Measurements from ENCODE around the gene ATG10. TPM values are rescaled to one million over a fixed set of nuclear protein-coding genes. Genes with fewer than 3 reads are reported as not detected.
"Not testable (repeated sequence)": the region's sequence is repeated elsewhere in the genome, so short reads cannot be mapped to it uniquely, and the experiment has no call there.

Gene ATG10
- total RNA-seq, 4 donors from 2014 or later: 6.0 to 16.4 (median 10.2) TPM

DNA sequence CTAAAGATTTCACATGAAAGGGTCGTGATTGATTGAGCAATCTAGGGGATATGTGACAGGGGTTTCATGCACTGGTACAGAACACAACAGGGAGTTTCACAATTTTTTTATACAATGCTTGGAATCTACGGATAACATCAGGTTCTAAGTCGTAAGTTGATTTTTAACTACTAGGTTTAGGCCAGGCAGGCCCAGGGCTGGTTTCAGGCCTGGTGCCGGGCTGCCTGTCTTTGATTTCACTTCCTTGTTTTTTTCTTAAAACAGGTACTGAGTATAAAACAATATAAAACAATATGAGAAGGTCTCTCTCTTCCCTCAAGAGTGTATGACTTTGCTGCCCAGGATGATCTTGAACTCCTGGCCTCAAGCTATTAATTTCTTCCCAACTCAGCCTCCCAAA is 301.6 kb downstream of the ATG10 start:
- H3K36me3 ChIP-seq: peaks cover 0 to 41% of the 10 kb centered on the region in 2 donors
- H3K4me1 ChIP-seq: peaks cover 0 to 13% (median 0%) of the 10 kb centered on the region in 3 donors
- 83 to 84% methylated on average over 2 to 4 of the region's 4 CpGs for WGBS, 2 donors (ENCODE audit: low coverage in 1 of 2)
- not testable (repeated sequence) for H3K4me3 ChIP-seq, H3K27ac ChIP-seq, H3K9me3 ChIP-seq, H3K27me3 ChIP-seq, ATAC-seq

DNA sequence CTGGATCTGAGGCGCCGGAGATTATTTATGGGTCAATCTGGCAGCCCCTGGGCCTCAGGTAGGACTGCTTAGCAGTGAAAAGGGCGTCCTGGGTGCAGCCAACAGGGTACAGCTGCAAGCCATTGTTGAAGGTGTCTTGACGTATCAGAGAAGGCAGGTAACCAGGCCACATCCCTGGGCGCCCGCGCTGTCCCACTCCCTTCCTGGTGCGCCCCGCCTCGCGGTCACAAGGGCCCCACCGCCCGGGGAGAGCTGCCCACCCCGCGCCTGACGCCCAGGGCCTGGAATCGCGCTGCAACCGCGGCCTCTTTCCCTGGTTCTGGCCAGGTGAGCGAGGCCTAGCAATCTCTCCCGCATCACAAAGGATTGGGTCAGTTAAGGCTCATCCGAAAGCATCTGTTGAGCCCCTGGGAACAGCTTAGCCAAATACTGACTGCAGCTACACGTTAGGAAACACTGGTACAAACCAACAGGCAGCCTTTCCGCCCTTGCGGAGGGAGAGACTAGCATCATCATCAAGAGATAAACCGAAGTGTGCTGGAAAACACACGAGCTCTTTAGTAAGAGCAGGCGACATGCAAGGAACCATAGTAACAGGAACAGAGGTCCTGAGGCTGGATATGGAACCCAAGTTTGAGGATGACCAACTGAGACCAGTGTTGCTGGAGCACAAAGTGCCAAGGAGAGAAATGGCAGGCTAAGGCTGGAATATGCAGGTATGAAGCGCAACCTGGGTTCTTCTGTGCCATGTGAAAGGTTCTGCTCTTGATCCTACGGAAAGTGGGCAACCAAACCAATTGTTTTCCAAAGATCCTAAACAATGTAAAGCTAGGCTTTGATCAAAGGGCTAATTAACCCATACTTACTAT is 302.8 kb downstream of the ATG10 start:
- TF ChIP-seq EP300 (IDR thresholded peaks at IDR 0.05): no peak
- TF ChIP-seq POLR2AphosphoS5 (IDR thresholded peaks at IDR 0.05): no peak
- TF ChIP-seq POLR2A (IDR thresholded peaks at IDR 0.05): no peak
- TF ChIP-seq, protein P1, sequence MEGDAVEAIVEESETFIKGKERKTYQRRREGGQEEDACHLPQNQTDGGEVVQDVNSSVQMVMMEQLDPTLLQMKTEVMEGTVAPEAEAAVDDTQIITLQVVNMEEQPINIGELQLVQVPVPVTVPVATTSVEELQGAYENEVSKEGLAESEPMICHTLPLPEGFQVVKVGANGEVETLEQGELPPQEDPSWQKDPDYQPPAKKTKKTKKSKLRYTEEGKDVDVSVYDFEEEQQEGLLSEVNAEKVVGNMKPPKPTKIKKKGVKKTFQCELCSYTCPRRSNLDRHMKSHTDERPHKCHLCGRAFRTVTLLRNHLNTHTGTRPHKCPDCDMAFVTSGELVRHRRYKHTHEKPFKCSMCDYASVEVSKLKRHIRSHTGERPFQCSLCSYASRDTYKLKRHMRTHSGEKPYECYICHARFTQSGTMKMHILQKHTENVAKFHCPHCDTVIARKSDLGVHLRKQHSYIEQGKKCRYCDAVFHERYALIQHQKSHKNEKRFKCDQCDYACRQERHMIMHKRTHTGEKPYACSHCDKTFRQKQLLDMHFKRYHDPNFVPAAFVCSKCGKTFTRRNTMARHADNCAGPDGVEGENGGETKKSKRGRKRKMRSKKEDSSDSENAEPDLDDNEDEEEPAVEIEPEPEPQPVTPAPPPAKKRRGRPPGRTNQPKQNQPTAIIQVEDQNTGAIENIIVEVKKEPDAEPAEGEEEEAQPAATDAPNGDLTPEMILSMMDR (IDR thresholded peaks at IDR 0.05): no peak
- no peaks in the 10 kb centered on the region for H3K9me3 ChIP-seq
- WGBS, 2 donors (ENCODE audit: low coverage in 1 of 2): 88 to 90% methylated on average over 6 to 7 of the region's 31 CpGs
- no peaks in the 10 kb centered on the region for H3K27me3 ChIP-seq
- no peak overlapping the region for H3K4me3 ChIP-seq
- no peak for ATAC-seq
- H3K4me1 ChIP-seq: peaks cover 0 to 22% (median 0%) of the 10 kb centered on the region in 3 donors
- no peak overlapping the region for H3K27ac ChIP-seq
- H3K36me3 ChIP-seq: peaks cover 0 to 41% of the 10 kb centered on the region in 2 donors

DNA sequence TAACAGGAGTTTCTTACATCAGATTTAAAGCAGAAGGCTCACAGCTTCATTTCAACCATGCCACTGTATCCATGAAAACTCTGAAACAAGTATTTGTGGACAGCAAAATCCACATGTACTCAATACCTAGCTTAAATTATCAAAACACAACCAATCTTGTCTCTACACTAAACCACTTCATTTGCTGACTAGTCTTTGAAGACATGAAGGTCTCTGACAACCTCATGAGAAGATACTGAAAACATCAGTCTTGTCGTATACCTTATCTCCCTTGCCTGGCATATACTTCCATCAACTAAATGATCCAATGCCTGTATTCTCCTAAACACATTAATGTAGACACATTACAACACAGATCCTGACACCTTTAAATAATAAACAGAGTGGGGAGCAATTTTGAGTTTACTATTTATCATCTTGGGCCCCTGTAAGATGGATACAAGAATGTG is 303.4 kb downstream of the ATG10 start:
- H3K36me3 ChIP-seq: peaks cover 0 to 41% of the 10 kb centered on the region in 2 donors
- peaks cover 0 to 24% (median 0%) of the 10 kb centered on the region in 3 donors for H3K4me1 ChIP-seq
- 77 to 87% methylated on average over 1 of the region's 1 CpG for WGBS, 2 donors (ENCODE audit: low coverage in 1 of 2)
- TF ChIP-seq, protein P1 (IDR thresholded peaks at IDR 0.05): no peak
- no peak overlapping the region for H3K4me3 ChIP-seq
- H3K27me3 ChIP-seq: no peaks in the 10 kb centered on the region
- ATAC-seq: no peak
- no peak overlapping the region for H3K27ac ChIP-seq
- H3K9me3 ChIP-seq: no peaks in the 10 kb centered on the region

DNA sequence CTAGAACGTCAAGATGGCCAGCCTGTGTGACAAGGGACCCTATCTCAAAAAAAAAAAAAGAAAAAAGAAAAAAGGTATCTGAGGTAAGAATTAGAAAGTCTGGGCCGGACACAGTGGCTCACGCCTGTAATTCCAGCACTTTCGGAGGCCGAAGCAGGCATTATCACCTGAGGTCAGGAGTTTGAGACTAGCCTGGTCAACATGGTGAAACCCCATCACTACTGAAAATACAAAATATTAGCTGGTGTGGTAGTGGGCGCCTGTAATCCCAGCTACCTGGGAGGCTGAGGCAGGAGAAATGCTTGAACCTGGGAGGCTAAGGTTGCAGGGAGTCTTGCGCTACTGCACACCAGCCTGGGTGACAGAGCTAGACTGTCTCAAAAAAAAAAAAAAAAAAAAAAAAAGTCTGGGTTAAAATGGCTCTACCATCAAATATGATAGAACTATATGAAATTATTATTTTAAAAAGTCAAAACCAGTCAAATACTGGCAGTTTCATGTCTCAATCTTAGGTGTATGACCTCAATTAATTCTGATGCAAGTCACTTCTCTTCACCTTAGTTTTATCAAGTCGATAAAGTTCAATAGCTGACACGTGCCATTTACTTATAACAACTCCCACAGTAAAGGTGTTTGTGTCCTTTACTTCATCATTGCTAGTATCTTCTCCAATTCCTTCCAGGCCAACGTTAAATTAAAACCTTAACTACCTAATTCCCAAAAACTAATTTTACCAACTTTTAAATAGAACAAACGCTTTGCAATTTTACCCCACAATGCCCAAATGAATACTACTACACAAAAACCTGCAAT is 305.2 kb downstream of the ATG10 start:
- peaks cover 0 to 32% (median 0%) of the 10 kb centered on the region in 3 donors for H3K4me1 ChIP-seq
- H3K36me3 ChIP-seq: peaks cover 0 to 41% of the 10 kb centered on the region in 2 donors
- no peaks in the 10 kb centered on the region for H3K9me3 ChIP-seq
- peak overlapping the region; percentile 49 to 87 (median 80) for H3K27ac ChIP-seq
- 67% methylated on average over 8 of the region's 11 CpGs for WGBS, 2 donors (ENCODE audit: low coverage in 1 of 2)
- no peak for ATAC-seq
- H3K27me3 ChIP-seq: no peaks in the 10 kb centered on the region
- no peak for TF ChIP-seq POLR2A (IDR thresholded peaks at IDR 0.05)
- peak overlapping the region; percentile 80 to 88 for H3K4me3 ChIP-seq

DNA sequence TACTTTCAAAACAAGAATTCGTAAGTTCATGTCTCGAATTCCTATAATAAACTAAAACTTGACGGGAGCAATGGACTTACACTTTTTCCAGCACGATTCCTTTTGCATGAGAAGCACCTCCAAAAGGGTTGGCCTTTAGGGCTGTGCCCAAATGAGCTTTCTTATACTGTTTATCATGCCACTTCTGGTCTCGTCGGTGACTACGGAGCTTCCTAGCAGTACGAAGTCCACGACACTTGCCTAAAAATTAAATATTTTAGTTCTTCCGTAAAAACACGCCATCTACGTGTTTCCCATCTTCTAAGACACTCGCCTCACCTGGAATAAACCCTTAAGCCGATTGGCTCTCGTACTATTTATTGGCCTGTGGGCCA is 305.8 kb downstream of the ATG10 start:
- ATAC-seq: no peak

More for the DNA sequence above, 305.8 kb downstream of the ATG10 start:
- Histone ChIP-seq H3K36me3 (peaks cover 0 to 40% of the 10 kb centered on the region in 2 donors), H3K4me1 (peaks cover 0 to 32% (median 0%) of the 10 kb centered on the region in 3 donors), H3K4me3 (peak overlapping the region; percentile 80 to 88), H3K27me3 (no peaks in the 10 kb centered on the region), H3K9me3 (no peaks in the 10 kb centered on the region), H3K27ac (peak overlapping the region; percentile 49 to 87 (median 80))
- WGBS, 2 donors (ENCODE audit: low coverage in 1 of 2): 0 to 3% methylated on average over 10 to 15 of the region's 15 CpGs
- no peak for TF ChIP-seq EP300 (IDR thresholded peaks at IDR 0.05)
- TF ChIP-seq, protein P1 (IDR thresholded peaks at IDR 0.05): no peak
- TF ChIP-seq POLR2A (IDR thresholded peaks at IDR 0.05): no peak
- TF ChIP-seq POLR2AphosphoS5 (IDR thresholded peaks at IDR 0.05): no peak

All from gastroesophageal sphincter (tissue), 4 donors.